ENCODE results near the gene CRYBA4. TPM values are rescaled to one million over a fixed set of nuclear protein-coding genes. Genes with fewer than 3 reads are reported as not detected.

Gene CRYBA4
- total and polyA plus RNA-seq, 2 of the 13 experiments (the other 11 are each of a cell fraction or from before 2014, with no cell fraction given) = not detected

DNA sequence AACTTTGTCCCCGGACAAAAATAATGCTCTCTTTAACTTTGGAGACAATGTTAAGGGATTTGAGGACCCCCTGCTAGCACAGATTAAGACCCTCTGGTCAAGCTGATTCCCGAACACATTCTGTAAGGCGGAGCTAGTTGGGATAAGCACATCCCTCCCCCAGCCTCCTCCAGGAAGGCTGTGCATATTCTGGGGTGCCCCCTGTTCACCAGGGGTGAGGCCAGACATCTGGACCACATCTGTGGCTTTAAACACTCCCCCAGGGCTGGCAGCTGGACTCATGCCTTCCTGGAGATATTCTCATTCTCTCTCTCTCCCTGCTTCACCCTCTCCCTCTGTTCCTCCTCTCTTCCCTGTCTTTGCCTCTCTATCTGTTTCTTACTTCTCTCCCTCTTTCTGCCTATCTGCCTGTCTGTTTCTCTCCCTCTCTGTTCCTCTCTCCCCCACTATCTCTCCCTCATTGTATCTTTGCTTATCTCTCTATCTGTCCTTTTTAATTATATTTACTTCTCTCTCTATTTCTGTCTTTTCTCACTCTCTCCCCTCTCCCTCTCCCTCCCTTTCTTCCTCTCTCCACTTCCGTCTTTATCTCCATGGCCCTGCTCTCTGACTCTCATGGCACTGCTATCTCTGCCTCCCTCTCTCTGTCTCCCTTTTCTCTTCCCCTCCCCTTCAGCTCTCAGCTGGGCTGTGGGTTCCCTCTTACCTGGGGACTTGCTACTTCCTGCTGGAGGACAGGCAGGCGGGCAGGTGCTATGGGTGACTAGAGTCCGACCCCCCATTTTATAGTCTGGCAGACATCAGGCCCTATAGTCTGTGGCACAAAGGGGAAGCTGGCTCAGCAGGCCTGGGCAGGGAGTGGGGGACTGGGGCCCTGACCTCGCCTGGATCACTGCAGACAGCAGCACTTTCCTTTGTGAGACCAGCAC is 4.2 kb upstream of the CRYBA4 start, which contains the start of gene CRYBB1:
TSS of gene CRYBB1 (minus strand) at position 757 of the 929 bp plus-strand sequence. CDS start 1,708 bp downstream, outside the sequence.
- 2% methylated on average over 5 of the region's 7 CpGs for WGBS (ENCODE audit: low lambda C conversion rate)
- no peak for FAIRE-seq
- in situ Hi-C loops (cut with HindIII; ENCODE audit: extremely low pct_ligation_motif_present, low pct_unique_long_range_greater_than_20kb) = no loop called here
- Histone ChIP-seq H2AFZ (ENCODE audit: low read length) (no peak within 1 kb of the TSS), H3K4me2 (ENCODE audit: low read depth, low read length) (no peak within 1 kb of the TSS), H3K27ac (ENCODE audit: extremely low read length, insufficient read depth, low read length) (no peak within 1 kb of the TSS), H3K79me2 (ENCODE audit: insufficient read depth, low read length) (no peaks in the 10 kb centered on the region), H3K9ac (ENCODE audit: insufficient read depth, low read depth, low read length) (no peak within 1 kb of the TSS), H4K20me1 (ENCODE audit: insufficient read depth, low read length) (no peaks in the 10 kb centered on the region), H3K36me3 (replicated peaks in 1 of 2; ENCODE audit: control insufficient read depth in 1 of 2, insufficient read depth in 2 of 2, low read length in 2 of 2) (no peaks in the 10 kb centered on the region), H3K4me3 (replicated peaks in 1 of 3; ENCODE audit: insufficient read depth in 1 of 3, low read depth in 2 of 3, low read length in 3 of 3) (no peak within 1 kb of the TSS), H3K4me1 (ENCODE audit: insufficient read depth, low read length) (no peaks in the 10 kb centered on the region), H3K27me3 (ENCODE audit: control insufficient read depth in 1 of 2, insufficient read depth in 2 of 2, low read length in 2 of 2) (peaks cover 2 to 24% of the 10 kb centered on the region in 2 experiments; a peak in 3 of 5 replicates), H3K9me3 (ENCODE audit: low read length) (no peaks in the 10 kb centered on the region)
- no peak for ATAC-seq
- no peak for DNase-seq (ENCODE audit: low spot score)
- BruUV-seq (replicated peaks) = no TSS peak
- CTCF ChIA-PET (ENCODE audit: low intra/inter-chr PET ratio, low total read pairs) = no interaction called here
- POLR2A ChIA-PET = no interaction called here
- intact Hi-C loops (cut with micrococcal nuclease; ENCODE audit: unreplicated experiment) = no loop called here
- TF ChIP-seq EED (CRISPR knock-in tag; IDR thresholded peaks at IDR 0.05) (no peak), THYN1 (CRISPR knock-in tag; IDR thresholded peaks at IDR 0.05; ENCODE audit: borderline replicate concordance, low read depth) (no peak), MTA1 (CRISPR knock-in tag; IDR thresholded peaks at IDR 0.05; ENCODE audit: borderline replicate concordance) (no peak), TCF12 (IDR thresholded peaks at IDR 0.05) (no peak), TCF12 (CRISPR knock-in tag; IDR thresholded peaks at IDR 0.05) (no peak), TGIF2 (CRISPR knock-in tag; IDR thresholded peaks at IDR 0.05) (no peak), POLR2AphosphoS2 (IDR thresholded peaks at IDR 0.05; ENCODE audit: low read depth, low read length) (no peak), GABPA (IDR thresholded peaks at IDR 0.05; ENCODE audit: low read depth, low read length) (no peak), GABPA (CRISPR knock-in tag; IDR thresholded peaks at IDR 0.05; ENCODE audit: low read depth) (no peak), HNRNPLL (IDR thresholded peaks at IDR 0.05; ENCODE audit: low read depth, low read length, poor library complexity, severe bottlenecking) (no peak), ZIK1 (CRISPR knock-in tag; IDR thresholded peaks at IDR 0.05; ENCODE audit: borderline replicate concordance, low read depth) (no peak), ZBTB3 (CRISPR knock-in tag; IDR thresholded peaks at IDR 0.05; ENCODE audit: borderline replicate concordance, low read depth) (no peak)
- TF ChIP-seq, protein P1, sequence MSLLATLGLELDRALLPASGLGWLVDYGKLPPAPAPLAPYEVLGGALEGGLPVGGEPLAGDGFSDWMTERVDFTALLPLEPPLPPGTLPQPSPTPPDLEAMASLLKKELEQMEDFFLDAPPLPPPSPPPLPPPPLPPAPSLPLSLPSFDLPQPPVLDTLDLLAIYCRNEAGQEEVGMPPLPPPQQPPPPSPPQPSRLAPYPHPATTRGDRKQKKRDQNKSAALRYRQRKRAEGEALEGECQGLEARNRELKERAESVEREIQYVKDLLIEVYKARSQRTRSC (CRISPR knock-in tag; IDR thresholded peaks at IDR 0.05; ENCODE audit: low read depth) = no peak
- TF ChIP-seq, protein P2, sequence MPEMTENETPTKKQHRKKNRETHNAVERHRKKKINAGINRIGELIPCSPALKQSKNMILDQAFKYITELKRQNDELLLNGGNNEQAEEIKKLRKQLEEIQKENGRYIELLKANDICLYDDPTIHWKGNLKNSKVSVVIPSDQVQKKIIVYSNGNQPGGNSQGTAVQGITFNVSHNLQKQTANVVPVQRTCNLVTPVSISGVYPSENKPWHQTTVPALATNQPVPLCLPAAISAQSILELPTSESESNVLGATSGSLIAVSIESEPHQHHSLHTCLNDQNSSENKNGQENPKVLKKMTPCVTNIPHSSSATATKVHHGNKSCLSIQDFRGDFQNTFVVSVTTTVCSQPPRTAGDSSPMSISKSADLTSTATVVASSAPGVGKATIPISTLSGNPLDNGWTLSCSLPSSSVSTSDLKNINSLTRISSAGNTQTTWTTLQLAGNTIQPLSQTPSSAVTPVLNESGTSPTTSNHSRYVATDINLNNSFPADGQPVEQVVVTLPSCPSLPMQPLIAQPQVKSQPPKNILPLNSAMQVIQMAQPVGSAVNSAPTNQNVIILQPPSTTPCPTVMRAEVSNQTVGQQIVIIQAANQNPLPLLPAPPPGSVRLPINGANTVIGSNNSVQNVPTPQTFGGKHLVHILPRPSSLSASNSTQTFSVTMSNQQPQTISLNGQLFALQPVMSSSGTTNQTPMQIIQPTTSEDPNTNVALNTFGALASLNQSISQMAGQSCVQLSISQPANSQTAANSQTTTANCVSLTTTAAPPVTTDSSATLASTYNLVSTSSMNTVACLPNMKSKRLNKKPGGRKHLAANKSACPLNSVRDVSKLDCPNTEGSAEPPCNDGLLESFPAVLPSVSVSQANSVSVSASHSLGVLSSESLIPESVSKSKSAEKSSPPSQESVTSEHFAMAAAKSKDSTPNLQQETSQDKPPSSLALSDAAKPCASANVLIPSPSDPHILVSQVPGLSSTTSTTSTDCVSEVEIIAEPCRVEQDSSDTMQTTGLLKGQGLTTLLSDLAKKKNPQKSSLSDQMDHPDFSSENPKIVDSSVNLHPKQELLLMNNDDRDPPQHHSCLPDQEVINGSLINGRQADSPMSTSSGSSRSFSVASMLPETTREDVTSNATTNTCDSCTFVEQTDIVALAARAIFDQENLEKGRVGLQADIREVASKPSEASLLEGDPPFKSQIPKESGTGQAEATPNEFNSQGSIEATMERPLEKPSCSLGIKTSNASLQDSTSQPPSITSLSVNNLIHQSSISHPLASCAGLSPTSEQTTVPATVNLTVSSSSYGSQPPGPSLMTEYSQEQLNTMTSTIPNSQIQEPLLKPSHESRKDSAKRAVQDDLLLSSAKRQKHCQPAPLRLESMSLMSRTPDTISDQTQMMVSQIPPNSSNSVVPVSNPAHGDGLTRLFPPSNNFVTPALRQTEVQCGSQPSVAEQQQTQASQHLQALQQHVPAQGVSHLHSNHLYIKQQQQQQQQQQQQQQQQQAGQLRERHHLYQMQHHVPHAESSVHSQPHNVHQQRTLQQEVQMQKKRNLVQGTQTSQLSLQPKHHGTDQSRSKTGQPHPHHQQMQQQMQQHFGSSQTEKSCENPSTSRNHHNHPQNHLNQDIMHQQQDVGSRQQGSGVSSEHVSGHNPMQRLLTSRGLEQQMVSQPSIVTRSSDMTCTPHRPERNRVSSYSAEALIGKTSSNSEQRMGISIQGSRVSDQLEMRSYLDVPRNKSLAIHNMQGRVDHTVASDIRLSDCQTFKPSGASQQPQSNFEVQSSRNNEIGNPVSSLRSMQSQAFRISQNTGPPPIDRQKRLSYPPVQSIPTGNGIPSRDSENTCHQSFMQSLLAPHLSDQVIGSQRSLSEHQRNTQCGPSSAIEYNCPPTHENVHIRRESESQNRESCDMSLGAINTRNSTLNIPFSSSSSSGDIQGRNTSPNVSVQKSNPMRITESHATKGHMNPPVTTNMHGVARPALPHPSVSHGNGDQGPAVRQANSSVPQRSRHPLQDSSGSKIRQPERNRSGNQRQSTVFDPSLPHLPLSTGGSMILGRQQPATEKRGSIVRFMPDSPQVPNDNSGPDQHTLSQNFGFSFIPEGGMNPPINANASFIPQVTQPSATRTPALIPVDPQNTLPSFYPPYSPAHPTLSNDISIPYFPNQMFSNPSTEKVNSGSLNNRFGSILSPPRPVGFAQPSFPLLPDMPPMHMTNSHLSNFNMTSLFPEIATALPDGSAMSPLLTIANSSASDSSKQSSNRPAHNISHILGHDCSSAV (CRISPR knock-in tag; IDR thresholded peaks at IDR 0.05; ENCODE audit: borderline replicate concordance) = no peak
- TF ChIP-seq, protein P3, sequence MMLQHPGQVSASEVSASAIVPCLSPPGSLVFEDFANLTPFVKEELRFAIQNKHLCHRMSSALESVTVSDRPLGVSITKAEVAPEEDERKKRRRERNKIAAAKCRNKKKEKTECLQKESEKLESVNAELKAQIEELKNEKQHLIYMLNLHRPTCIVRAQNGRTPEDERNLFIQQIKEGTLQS (CRISPR knock-in tag; IDR thresholded peaks at IDR 0.05) = no peak
